ENCODE data around the gene JCAD.
"Not testable (repeated sequence)": the region's sequence is repeated elsewhere in the genome, so short reads cannot be mapped to it uniquely, and the experiment has no call there.

Gene JCAD

GRCh38 chr10:29993319-29993915, 66.0 kb downstream of the JCAD start:
- no peaks in the 10 kb centered on the region for H3K9me3 ChIP-seq (ENCODE audit: control insufficient read depth, low read length)
- no peak overlapping the region for H3K4me3 ChIP-seq (ENCODE audit: low read length)
- no peak overlapping the region for H3K9ac ChIP-seq (ENCODE audit: low read length)
- no peaks in the 10 kb centered on the region for H3K4me1 ChIP-seq (ENCODE audit: control insufficient read depth, insufficient read depth, low read length)
- H3K27me3 ChIP-seq (ENCODE audit: control insufficient read depth, insufficient read depth, low read length), result peaks cover 7% of the 10 kb centered on the region
- H3K36me3 ChIP-seq (ENCODE audit: control insufficient read depth, insufficient read depth, low read length), result no peaks in the 10 kb centered on the region

GRCh38 chr10:29992914-29993313, 66.5 kb downstream of the JCAD start:
- Histone ChIP-seq H3K9me3 (ENCODE audit: control insufficient read depth, low read length) (no peaks in the 10 kb centered on the region), H3K4me3 (ENCODE audit: low read length) (no peak overlapping the region), H3K4me1 (ENCODE audit: control insufficient read depth, insufficient read depth, low read length) (no peaks in the 10 kb centered on the region), H3K27me3 (ENCODE audit: control insufficient read depth, insufficient read depth, low read length) (peaks cover 7% of the 10 kb centered on the region), H3K36me3 (ENCODE audit: control insufficient read depth, insufficient read depth, low read length) (no peaks in the 10 kb centered on the region), H3K9ac (ENCODE audit: low read length) (no peak overlapping the region)

- Histone ChIP-seq H3K4me3 (ENCODE audit: low read length) (no peak overlapping the region), H3K9me3 (ENCODE audit: control insufficient read depth, low read length) (no peaks in the 10 kb centered on the region), H3K9ac (ENCODE audit: low read length) (no peak overlapping the region), H3K4me1 (ENCODE audit: control insufficient read depth, insufficient read depth, low read length) (no peaks in the 10 kb centered on the region), H3K36me3 (ENCODE audit: control insufficient read depth, insufficient read depth, low read length) (no peaks in the 10 kb centered on the region), H3K27me3 (ENCODE audit: control insufficient read depth, insufficient read depth, low read length) (no peaks in the 10 kb centered on the region)
These were observed 68.0 kb downstream of the JCAD start for GRCh38 chr10:29991382-29991781.

- Histone ChIP-seq H3K4me1 (ENCODE audit: control insufficient read depth, insufficient read depth, low read length) (no peaks in the 10 kb centered on the region), H3K36me3 (ENCODE audit: control insufficient read depth, insufficient read depth, low read length) (no peaks in the 10 kb centered on the region), H3K4me3 (ENCODE audit: low read length) (no peak overlapping the region), H3K27me3 (ENCODE audit: control insufficient read depth, insufficient read depth, low read length) (no peaks in the 10 kb centered on the region), H3K9me3 (ENCODE audit: control insufficient read depth, low read length) (no peaks in the 10 kb centered on the region), H3K9ac (ENCODE audit: low read length) (no peak overlapping the region)
These were observed 71.9 kb downstream of the JCAD start for GRCh38 chr10:29987471-29987870.

GRCh38 chr10:29982997-29983648, 76.3 kb downstream of the JCAD start:
- H3K9me3 ChIP-seq (ENCODE audit: control insufficient read depth, low read length), result no peaks in the 10 kb centered on the region
- H3K36me3 ChIP-seq (ENCODE audit: control insufficient read depth, insufficient read depth, low read length), result no peaks in the 10 kb centered on the region
- no peak overlapping the region for H3K9ac ChIP-seq (ENCODE audit: low read length)
- H3K4me3 ChIP-seq (ENCODE audit: low read length), result no peak overlapping the region
- no peaks in the 10 kb centered on the region for H3K27me3 ChIP-seq (ENCODE audit: control insufficient read depth, insufficient read depth, low read length)
- no peaks in the 10 kb centered on the region for H3K4me1 ChIP-seq (ENCODE audit: control insufficient read depth, insufficient read depth, low read length)

- H3K36me3 ChIP-seq (ENCODE audit: control insufficient read depth, insufficient read depth, low read length), result no peaks in the 10 kb centered on the region
- no peaks in the 10 kb centered on the region for H3K4me1 ChIP-seq (ENCODE audit: control insufficient read depth, insufficient read depth, low read length)
- no peaks in the 10 kb centered on the region for H3K27me3 ChIP-seq (ENCODE audit: control insufficient read depth, insufficient read depth, low read length)
- no peak overlapping the region for H3K4me3 ChIP-seq (ENCODE audit: low read length)
- no peak overlapping the region for H3K9ac ChIP-seq (ENCODE audit: low read length)
- H3K9me3 ChIP-seq (ENCODE audit: control insufficient read depth, low read length), result no peaks in the 10 kb centered on the region
These were observed 77.9 kb downstream of the JCAD start for GRCh38 chr10:29981510-29981909.

- no peak overlapping the region for H3K4me3 ChIP-seq (ENCODE audit: low read length)
- H3K9me3 ChIP-seq (ENCODE audit: control insufficient read depth, low read length), result no peaks in the 10 kb centered on the region
- no peaks in the 10 kb centered on the region for H3K4me1 ChIP-seq (ENCODE audit: control insufficient read depth, insufficient read depth, low read length)
- H3K36me3 ChIP-seq (ENCODE audit: control insufficient read depth, insufficient read depth, low read length), result no peaks in the 10 kb centered on the region
- H3K27me3 ChIP-seq (ENCODE audit: control insufficient read depth, insufficient read depth, low read length), result no peaks in the 10 kb centered on the region
- H3K9ac ChIP-seq (ENCODE audit: low read length), result no peak overlapping the region
These were observed 79.3 kb downstream of the JCAD start for GRCh38 chr10:29980084-29980483.

GRCh38 chr10:29979421-29979779, 80.0 kb downstream of the JCAD start:
- not testable (repeated sequence) for H3K4me1 ChIP-seq (ENCODE audit: control insufficient read depth, insufficient read depth, low read length); H3K36me3 ChIP-seq (ENCODE audit: control insufficient read depth, insufficient read depth, low read length); H3K9me3 ChIP-seq (ENCODE audit: control insufficient read depth, low read length); H3K9ac ChIP-seq (ENCODE audit: low read length); H3K4me3 ChIP-seq (ENCODE audit: low read length); H3K27me3 ChIP-seq (ENCODE audit: control insufficient read depth, insufficient read depth, low read length)

- Histone ChIP-seq H3K27me3 (ENCODE audit: control insufficient read depth, insufficient read depth, low read length) (no peaks in the 10 kb centered on the region), H3K9me3 (ENCODE audit: control insufficient read depth, low read length) (no peaks in the 10 kb centered on the region), H3K4me3 (ENCODE audit: low read length) (no peak overlapping the region), H3K36me3 (ENCODE audit: control insufficient read depth, insufficient read depth, low read length) (no peaks in the 10 kb centered on the region), H3K4me1 (ENCODE audit: control insufficient read depth, insufficient read depth, low read length) (no peaks in the 10 kb centered on the region), H3K9ac (ENCODE audit: low read length) (no peak overlapping the region)
These were observed 82.2 kb downstream of the JCAD start for GRCh38 chr10:29977171-29977570.

- no peaks in the 10 kb centered on the region for H3K36me3 ChIP-seq (ENCODE audit: control insufficient read depth, insufficient read depth, low read length)
- H3K27me3 ChIP-seq (ENCODE audit: control insufficient read depth, insufficient read depth, low read length), result no peaks in the 10 kb centered on the region
- H3K9ac ChIP-seq (ENCODE audit: low read length), result no peak overlapping the region
- no peak overlapping the region for H3K4me3 ChIP-seq (ENCODE audit: low read length)
- no peaks in the 10 kb centered on the region for H3K4me1 ChIP-seq (ENCODE audit: control insufficient read depth, insufficient read depth, low read length)
- H3K9me3 ChIP-seq (ENCODE audit: control insufficient read depth, low read length), result no peaks in the 10 kb centered on the region
These were observed 83.3 kb downstream of the JCAD start for GRCh38 chr10:29976134-29976533.

GRCh38 chr10:29974773-29975172, 84.6 kb downstream of the JCAD start:
- H3K27me3 ChIP-seq (ENCODE audit: control insufficient read depth, insufficient read depth, low read length), result no peaks in the 10 kb centered on the region
- no peak overlapping the region for H3K9ac ChIP-seq (ENCODE audit: low read length)
- H3K4me3 ChIP-seq (ENCODE audit: low read length), result no peak overlapping the region
- H3K36me3 ChIP-seq (ENCODE audit: control insufficient read depth, insufficient read depth, low read length), result no peaks in the 10 kb centered on the region
- H3K9me3 ChIP-seq (ENCODE audit: control insufficient read depth, low read length), result no peaks in the 10 kb centered on the region
- H3K4me1 ChIP-seq (ENCODE audit: control insufficient read depth, insufficient read depth, low read length), result no peaks in the 10 kb centered on the region

GRCh38 chr10:29973921-29974320, 85.5 kb downstream of the JCAD start:
- H3K36me3 ChIP-seq (ENCODE audit: control insufficient read depth, insufficient read depth, low read length), result no peaks in the 10 kb centered on the region
- no peak overlapping the region for H3K4me3 ChIP-seq (ENCODE audit: low read length)
- no peaks in the 10 kb centered on the region for H3K4me1 ChIP-seq (ENCODE audit: control insufficient read depth, insufficient read depth, low read length)
- H3K9me3 ChIP-seq (ENCODE audit: control insufficient read depth, low read length), result no peaks in the 10 kb centered on the region
- H3K9ac ChIP-seq (ENCODE audit: low read length), result no peak overlapping the region
- H3K27me3 ChIP-seq (ENCODE audit: control insufficient read depth, insufficient read depth, low read length), result no peaks in the 10 kb centered on the region

- Histone ChIP-seq H3K27me3 (ENCODE audit: control insufficient read depth, insufficient read depth, low read length) (no peaks in the 10 kb centered on the region), H3K36me3 (ENCODE audit: control insufficient read depth, insufficient read depth, low read length) (no peaks in the 10 kb centered on the region)
These were observed 88.8 kb downstream of the JCAD start for GRCh38 chr10:29970576-29970975.

More at GRCh38 chr10:29970576-29970975, 88.8 kb downstream of the JCAD start:
- no peaks in the 10 kb centered on the region for H3K9me3 ChIP-seq (ENCODE audit: control insufficient read depth, low read length)
- no peak overlapping the region for H3K9ac ChIP-seq (ENCODE audit: low read length)
- H3K4me1 ChIP-seq (ENCODE audit: control insufficient read depth, insufficient read depth, low read length), result no peaks in the 10 kb centered on the region
- no peak overlapping the region for H3K4me3 ChIP-seq (ENCODE audit: low read length)

All from mucosa of stomach (tissue), 1 donor.